Parathyroid adenoma (tissue), 2 donors: ENCODE results near the gene CD37.

Experiments
- H2AFZ ChIP-seq: fragments of 300-600 bp; sonication (generic); one replicate; pipeline ENCODE4 v1.7.0; 2017; ENCODE audit warnings: antibody characterized with exemption, mild to moderate bottlenecking
- H3K27ac ChIP-seq: fragments of 300-600 bp; sonication (generic); one replicate; pipeline ENCODE4 v1.7.0; 2017
- H3K27me3 ChIP-seq: fragments of 300-600 bp; sonication (generic); one replicate; pipeline ENCODE4 v1.7.0; 2017; ENCODE audit warnings: low read length; ENCODE audit not compliant: control insufficient read depth, insufficient read depth
- H3K36me3 ChIP-seq: fragments of 300-600 bp; sonication (generic); one replicate; pipeline ENCODE4 v1.7.0; 2017; ENCODE audit warnings: low read length; ENCODE audit not compliant: control insufficient read depth, insufficient read depth
- H3K4me1 ChIP-seq: fragments of 300-600 bp; sonication (generic); one replicate; pipeline ENCODE4 v1.7.0; 2017; ENCODE audit warnings: control low read depth
- H3K4me2 ChIP-seq: fragments of 300-600 bp; sonication (generic); one replicate; pipeline ENCODE4 v1.7.0; 2017; ENCODE audit warnings: low read length
- H3K4me3 ChIP-seq: fragments of 300-600 bp; sonication (generic); one replicate; pipeline ENCODE4 v1.7.0; 2017; ENCODE audit warnings: low read depth, low read length
- H3K79me2 ChIP-seq: fragments of 300-600 bp; sonication (generic); one replicate; pipeline ENCODE4 v1.7.0; 2017; ENCODE audit warnings: control low read depth
- H3K9ac ChIP-seq: fragments of 300-600 bp; sonication (generic); one replicate; pipeline ENCODE4 v1.7.0; 2017; ENCODE audit warnings: mild to moderate bottlenecking
- H3K9me3 ChIP-seq: fragments of 300-600 bp; sonication (generic); one replicate; pipeline ENCODE4 v1.7.0; 2017; ENCODE audit warnings: low read length; ENCODE audit not compliant: control insufficient read depth
- CTCF ChIP-seq: fragments of 300-600 bp; sonication (generic); IDR thresholded peaks from one replicate; pipeline ENCODE4 v1.7.0; 2017; ENCODE audit warnings: antibody characterized with exemption, mild to moderate bottlenecking
- donor health status: primary hyperparathyroidism.

Gene CD37

DNA sequence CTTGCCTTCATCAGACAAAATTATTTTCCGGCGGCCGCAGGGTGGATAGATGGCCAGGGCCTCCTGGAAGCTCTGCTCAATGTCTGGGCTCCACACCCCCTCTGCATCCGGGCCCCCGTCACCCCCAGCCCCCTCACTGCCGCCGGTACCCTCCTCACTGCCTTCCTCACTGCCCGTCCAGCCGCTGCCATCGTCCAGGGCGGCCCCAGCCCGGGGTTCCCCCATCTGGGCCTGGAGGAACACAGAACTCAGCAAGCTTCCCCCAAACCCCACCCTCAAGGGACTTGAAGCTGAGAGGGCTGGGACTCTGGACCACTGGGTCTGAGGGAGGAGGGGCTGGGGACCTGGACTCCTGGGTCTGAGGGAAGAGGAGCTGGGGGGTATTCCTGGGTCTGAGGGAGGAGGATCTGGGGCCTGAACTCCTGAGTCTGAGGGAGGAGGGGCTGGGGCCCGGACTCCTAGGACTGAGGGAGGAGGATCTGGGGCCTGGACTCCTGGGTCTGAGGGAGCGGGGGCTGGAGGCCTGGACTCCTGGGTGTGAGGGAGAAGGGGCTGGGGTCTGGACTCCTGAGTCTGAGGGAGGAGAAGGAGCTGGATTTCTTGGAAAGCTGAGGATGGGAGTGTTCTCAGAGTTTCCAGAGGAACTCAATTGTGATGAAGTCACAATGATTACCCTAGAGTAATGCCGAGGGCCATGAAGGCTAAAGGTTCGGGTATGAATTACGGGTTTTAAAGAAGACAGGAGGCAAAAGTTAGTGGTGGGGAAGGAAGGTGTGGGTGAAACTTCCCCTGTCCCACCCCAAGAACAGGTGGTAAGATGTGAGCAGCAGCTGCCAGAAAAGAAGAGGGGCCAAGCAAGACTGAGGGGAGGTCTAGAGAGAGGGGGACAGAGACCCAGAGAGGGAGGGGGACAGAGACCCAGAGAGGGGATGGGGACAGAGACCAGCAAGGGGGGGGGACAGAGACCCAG is 24.9 kb downstream of the CD37 start:
- Histone ChIP-seq H3K9me3 (no peaks in the 10 kb centered on the region), H3K79me2 (no peaks in the 10 kb centered on the region), H3K4me1 (peaks cover 2% of the 10 kb centered on the region), H3K36me3 (no peaks in the 10 kb centered on the region), H2AFZ (no peak overlapping the region), H3K9ac (no peak overlapping the region), H3K27me3 (no peaks in the 10 kb centered on the region), H3K4me2 (no peak overlapping the region), H3K27ac (peak overlapping the region; percentile 6), H3K4me3 (no peak overlapping the region)
- TF ChIP-seq CTCF, result no peak

DNA sequence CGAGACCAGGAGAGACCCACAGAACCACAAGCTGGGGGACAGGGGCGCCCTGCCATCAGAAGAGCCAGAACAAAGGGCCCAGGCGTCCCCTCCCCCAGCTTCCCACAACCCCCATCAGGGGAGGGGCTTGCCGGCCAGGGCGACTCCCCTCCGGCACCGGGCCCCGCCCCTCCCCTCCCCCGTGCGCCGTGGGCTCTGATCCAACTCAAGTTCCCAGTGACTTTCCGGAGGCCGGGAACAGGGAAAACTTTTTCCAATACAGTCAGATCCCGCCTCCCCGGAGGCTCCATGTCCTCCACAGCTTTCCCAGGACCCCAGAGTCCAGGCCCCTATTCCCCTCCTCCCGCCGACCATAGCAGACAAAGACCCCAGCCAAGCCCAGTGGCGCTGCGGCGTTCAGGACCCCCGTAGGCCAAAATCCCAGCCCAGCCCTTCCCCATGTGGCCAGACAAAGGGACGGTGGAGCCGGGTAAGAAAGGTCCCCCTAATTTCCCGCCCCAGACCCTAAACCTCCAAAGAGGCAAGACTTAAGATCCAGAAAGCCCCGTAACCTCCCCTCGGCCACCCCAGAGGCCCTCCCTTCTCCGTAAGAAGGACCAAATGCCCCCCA is 26.3 kb downstream of the CD37 start:
- Histone ChIP-seq H3K4me3 (peak overlapping the region; percentile 86), H3K4me1 (peaks cover 2% of the 10 kb centered on the region), H2AFZ (peak overlapping the region; percentile 85), H3K36me3 (no peaks in the 10 kb centered on the region), H3K27me3 (no peaks in the 10 kb centered on the region), H3K79me2 (no peaks in the 10 kb centered on the region), H3K4me2 (peak overlapping the region; percentile 95), H3K9me3 (no peaks in the 10 kb centered on the region), H3K27ac (peak overlapping the region; percentile 69), H3K9ac (no peak overlapping the region)
- no peak for TF ChIP-seq CTCF

DNA sequence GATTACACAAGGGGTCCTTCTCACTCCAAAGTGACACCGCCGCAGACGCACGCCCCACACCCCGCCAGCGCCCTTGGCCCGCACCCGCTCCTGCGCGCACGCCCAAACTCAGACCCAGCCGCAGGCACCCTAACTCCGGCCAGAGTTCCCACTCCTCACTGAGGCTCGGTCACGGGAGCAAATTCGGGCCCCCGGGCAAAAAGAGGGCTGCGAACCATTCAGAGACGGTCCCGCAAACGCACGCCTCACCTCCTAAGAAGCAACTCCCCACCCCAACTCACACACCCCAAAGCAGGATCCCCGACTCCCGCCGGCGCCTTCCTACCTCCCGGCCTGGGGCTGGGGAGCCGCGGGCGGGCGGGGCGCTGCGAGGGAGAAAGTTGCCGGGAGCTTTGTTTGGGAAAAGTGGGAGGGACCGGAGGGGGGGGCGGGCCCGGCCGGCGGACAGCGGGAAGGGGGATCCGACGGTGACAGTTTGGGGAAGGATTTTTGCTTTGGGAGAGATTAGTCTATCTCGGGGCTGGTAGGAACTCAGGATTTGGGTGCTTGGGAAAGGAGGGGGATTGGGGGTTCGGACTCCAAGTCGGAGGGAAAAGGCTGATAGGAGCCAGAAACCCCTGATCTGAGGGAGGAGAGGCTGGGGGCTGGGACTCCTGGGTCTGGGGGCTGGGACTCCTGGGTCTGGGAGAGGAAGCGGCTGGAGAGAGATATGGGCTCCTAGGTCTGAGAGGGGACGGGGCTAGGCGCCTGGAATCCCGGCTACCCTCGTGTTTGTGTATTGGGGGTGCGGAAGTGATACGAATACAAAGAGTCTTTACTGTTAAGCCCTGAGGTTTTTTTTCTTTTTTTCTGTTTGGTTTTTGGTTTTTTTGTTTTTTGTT is 27.1 kb downstream of the CD37 start, which contains the start of gene TEAD2:
TEAD2 (minus strand) TSS at position 369 of the 881 bp plus-strand sequence. CDS start 2,341 bp downstream, outside the sequence.
- H3K9ac ChIP-seq, result no peak within 1 kb of the TSS
- H3K36me3 ChIP-seq, result no peaks in the 10 kb centered on the region
- H3K27ac ChIP-seq, result peak within 1 kb of the TSS; percentile 69
- peak within 1 kb of the TSS; percentile 86 for H3K4me3 ChIP-seq
- no peak for TF ChIP-seq CTCF
- H3K9me3 ChIP-seq, result no peaks in the 10 kb centered on the region
- H3K4me1 ChIP-seq, result peaks cover 2% of the 10 kb centered on the region
- no peaks in the 10 kb centered on the region for H3K27me3 ChIP-seq
- H2AFZ ChIP-seq, result peak within 1 kb of the TSS; percentile 85
- H3K79me2 ChIP-seq, result no peaks in the 10 kb centered on the region
- peak within 1 kb of the TSS; percentile 95 for H3K4me2 ChIP-seq

GRCh38 chr19:49362929-49363267 is 27.7 kb downstream of the CD37 start:
- Histone ChIP-seq H3K79me2 (no peaks in the 10 kb centered on the region), H3K27ac (peak overlapping the region; percentile 59), H3K4me3 (peak overlapping the region; percentile 86), H3K27me3 (no peaks in the 10 kb centered on the region), H2AFZ (peak overlapping the region; percentile 85), H3K4me2 (peak overlapping the region; percentile 95), H3K9me3 (no peaks in the 10 kb centered on the region), H3K36me3 (no peaks in the 10 kb centered on the region), H3K4me1 (peaks cover 2% of the 10 kb centered on the region), H3K9ac (no peak overlapping the region)
- no peak for TF ChIP-seq CTCF
